ENCODE data around the gene ALPL.

ALPL gene

GRCh38 chr1:21618561-21619374 is 109.5 kb downstream of the ALPL start:
- no peak for DNase-seq (ENCODE audit: low read depth in 2 of 2)

DNA sequence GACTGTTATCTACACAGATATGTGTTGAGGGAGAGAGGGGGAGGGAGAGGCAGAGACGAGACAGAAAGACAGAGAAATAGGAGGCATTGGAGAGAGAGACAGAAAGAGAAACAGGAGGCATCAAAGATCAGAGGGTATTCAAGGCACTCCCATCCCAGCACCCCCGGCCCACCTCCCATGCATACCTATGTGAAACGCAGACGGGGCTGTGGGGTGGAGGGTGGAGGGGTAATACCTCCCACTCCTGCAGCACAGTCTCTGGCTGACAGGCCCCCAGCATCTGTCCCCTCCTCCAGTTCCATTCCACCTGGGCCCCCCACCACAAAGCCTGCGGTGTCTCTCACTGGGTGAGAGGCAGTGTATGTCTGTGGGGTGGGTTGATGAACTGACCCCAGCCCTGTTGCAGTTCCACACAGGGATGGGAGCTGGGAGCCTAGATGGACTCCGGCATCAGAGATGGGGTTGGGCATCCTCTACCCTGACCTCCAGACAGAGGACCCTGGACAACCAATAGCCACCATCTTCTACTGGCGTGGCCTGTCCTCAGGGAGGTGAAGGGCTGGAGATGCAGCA is 110.2 kb downstream of the ALPL start:
- no peak for DNase-seq (ENCODE audit: low read depth in 2 of 2)

DNA sequence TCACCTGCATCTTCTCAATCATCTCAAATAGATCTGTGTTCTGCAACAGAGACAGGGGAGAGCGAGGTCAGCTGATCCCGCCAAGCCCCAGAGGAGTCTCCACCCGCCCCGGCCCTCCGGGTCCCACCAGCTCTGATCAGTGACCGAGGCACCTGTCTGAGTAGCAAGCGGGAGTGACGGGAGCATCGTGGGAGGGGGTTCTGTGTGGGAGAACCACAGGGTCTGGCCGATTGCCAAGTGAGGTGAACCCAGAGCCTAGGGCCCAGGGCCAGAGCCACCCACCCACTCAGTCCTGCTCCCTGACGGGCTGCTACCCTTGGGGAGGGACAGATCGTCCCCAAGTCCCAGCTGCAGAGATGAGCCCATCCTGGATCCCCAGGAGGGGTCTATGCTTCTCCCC is 110.8 kb downstream of the ALPL start:
- DNase-seq (ENCODE audit: low read depth in 2 of 2): no peak

GRCh38 chr1:21620496-21620895 is 111.3 kb downstream of the ALPL start:
- DNase-seq (ENCODE audit: low read depth in 2 of 2): no peak

- no peak for DNase-seq (ENCODE audit: low read depth in 2 of 2)
Observed at GRCh38 chr1:21621051-21621450, 111.8 kb downstream of the ALPL start.

- no peak for DNase-seq (ENCODE audit: low read depth in 2 of 2)
Observed at GRCh38 chr1:21621761-21622436, 112.7 kb downstream of the ALPL start.

DNA sequence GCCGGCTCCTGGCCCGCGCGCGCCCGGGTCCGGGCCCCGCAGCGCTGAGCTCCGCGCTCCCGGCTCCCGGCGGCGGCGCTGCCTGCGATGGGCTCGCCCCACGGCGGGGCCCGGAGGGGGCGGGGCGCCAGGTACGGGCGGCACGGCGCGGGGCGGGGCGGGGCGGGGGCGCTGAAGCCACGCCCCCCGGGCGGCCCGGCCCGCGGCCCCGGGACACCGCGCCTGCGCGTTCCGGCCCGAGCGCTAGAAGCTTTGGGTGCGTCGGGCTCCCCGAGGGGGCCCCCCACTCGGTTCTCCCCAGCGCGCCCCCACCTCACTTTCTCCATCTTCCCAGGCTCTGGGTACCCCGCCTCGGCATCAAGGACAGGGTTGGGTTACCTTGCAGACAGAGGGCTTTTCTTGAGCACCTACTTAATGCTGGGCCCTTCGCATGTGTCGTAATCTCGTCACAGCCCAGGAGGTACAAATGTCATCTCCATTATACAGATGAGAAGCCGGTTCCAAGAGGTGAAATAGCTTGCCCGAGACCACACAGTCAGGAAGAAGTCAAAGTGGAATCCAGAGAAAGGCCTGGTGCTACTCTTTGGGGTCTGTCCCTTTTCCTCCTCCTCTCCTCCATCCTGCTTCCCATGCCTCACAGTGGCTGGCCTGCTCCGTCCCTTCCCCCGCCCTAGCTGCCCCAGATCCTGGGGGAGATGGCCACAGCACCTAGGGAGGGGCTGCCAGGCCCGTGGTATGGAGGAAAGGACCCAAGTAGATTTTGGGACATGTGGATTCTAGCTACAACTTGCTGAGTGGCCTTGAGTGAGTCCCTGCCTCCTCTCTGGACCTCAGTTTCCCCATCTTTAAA is 113.5 kb downstream of the ALPL start:
- peak; percentile 49 for DNase-seq (ENCODE audit: low read depth in 2 of 2)

- no peak for DNase-seq (ENCODE audit: low read depth in 2 of 2)
Observed at GRCh38 chr1:21623410-21623961, 114.3 kb downstream of the ALPL start.

DNA sequence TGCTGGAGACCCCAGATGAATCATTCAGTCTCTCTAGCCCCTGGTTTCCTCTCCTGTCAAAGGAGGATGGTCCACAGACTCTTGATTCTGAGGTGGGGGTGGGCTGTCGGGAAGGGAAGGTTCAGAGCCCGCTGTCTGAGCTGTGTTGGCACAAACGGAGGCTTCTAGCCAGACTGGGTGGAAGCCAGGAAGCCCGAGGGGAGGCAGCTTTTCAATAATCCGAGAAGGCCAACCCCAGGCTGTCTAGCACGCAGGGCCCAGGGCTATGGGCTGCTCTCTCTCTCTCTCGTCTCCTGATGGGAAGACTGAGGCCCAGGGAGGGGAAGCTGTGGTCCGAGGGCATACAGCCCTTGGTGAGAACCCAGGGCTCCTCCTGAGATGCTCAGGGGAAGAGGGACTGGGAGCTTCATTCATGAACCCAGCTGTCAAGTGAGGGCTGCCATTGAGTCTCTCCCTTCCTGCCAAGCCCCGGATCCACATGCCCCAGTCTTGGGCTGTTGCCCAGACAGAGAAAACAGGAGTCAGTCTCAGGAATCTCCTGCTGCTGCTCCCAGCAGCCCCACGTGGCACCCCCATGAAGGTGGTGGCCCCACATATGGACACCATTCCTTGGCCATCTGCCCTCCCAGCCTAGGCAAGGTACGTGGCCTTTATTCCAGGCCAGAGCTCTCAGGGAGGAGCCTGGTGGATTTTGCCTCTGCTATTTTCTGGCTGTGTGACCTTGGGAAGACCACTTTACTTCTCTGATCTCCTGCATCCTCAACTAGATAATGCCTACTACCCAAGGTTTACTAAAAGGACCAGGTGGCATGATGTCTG is 115.6 kb downstream of the ALPL start:
- no peak for DNase-seq (ENCODE audit: low read depth in 2 of 2)

DNA sequence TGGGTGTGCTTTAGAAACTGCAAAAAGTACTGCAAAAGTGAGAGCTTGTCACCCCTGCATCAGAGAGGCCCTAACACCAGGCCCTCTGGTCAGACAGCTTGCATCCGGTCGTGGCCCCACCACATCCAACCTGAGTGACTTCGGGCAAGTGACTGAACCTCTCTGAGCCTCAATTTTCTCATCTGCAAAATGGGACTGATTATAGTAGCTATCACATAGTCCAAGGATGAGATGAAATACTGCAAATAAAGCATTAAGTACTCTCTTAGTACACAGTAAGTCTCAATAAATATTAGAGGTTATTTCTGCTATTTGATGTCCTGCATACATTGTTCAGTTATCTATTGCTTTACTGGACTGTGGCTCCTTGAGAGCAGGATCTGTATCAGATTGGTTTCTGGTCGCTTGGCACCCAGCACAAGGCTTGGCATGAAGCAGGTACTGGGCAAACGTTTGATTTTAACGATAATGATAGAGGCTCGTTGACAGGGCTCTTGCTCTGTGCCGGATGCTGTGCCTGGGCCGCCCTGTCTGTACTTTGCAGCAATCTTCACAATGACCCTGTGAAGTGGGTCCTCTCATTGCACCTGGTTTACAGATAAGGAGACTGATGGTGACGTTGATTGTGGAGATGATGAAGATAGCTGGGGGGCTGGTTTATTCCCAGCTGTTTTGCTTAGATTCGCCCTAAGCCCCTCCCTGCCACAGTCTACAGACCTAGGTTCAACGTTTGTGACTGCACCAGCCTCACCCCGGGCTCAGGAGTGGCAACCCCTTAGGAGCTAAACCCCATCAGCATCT is 116.4 kb downstream of the ALPL start:
- DNase-seq (ENCODE audit: low read depth in 2 of 2): no peak

DNA sequence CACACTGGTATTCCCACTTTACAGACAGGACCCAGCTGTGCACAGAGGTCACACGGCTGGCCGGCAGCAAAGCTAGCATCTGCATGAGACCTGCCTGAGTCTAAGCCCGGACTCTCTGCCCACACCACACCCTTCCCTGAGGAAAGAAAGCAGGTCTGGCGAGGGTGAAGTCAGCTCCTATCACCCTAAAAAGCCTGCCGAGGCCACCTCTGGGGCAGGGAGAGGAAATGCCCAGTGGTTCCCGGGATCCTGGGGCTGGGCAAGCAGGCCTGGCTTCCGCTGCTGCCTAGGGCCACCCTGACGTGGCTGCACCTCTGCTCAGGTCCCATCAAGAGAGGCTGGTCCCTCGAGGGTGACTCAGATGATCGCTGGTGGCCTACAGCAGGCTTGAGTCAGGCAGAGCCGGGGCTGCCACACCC is 117.7 kb downstream of the ALPL start:
- DNase-seq (ENCODE audit: low read depth in 2 of 2): no peak
